B cell (primary cell): ENCODE data around the gene LRRC49. TPM values are rescaled to one million over a fixed set of nuclear protein-coding genes. Genes with fewer than 3 reads are reported as not detected.
"Not testable (repeated sequence)": the region's sequence is repeated elsewhere in the genome, so short reads cannot be mapped to it uniquely, and the experiment has no call there.

ENCODE experiments used
- ATAC-seq: fragments of 200-7000 bp; cut with Tn5 transposase; one replicate; pipeline ENCODE4 v1.10.0; 2021; ENCODE audit warnings: low read depth, mild to moderate bottlenecking, moderate number of reproducible peaks, moderate library complexity
- CTCF ChIA-PET: fragments of 350-600 bp; sonication (Branson Sonifier 250); formaldehyde crosslinking; loops from one replicate; lab custom pipeline; 2021; ENCODE audit warnings: antibody characterized with exemption, inconsistent platforms; lab: Charles Lee
- POLR2A ChIA-PET: fragments of 350-600 bp; sonication (Branson Sonifier 250); formaldehyde crosslinking; loops from one replicate; lab custom pipeline; 2021; ENCODE audit warnings: antibody characterized with exemption; lab: Charles Lee
- DNase-seq: peaks from one replicate; pipeline ENCODE4 v3.0.0; 2013
- H2AFZ ChIP-seq: 2 replicates; pipeline ENCODE4 v1.6.1; 2012; ENCODE audit warnings: mild to moderate bottlenecking, low read depth, low read length; ENCODE audit not compliant: insufficient read depth, poor library complexity, severe bottlenecking
- H3K27ac ChIP-seq, 2 donors: 1 replicate in 1 of 2; 2 replicates in 1 of 2; pipeline ENCODE4 v1.5.1; 2012 to 2013; ENCODE audit warnings: low read length in 2 of 2, mild to moderate bottlenecking in 2 of 2, moderate library complexity in 1 of 2
- H3K27me3 ChIP-seq, 4 experiments: fragments of 200-600 bp in 1 of 4; sonication (generic) in 1 of 4; replicated peaks in 1 of 4; 1 replicate in 2 of 4; 2 replicates in 2 of 4; pipeline versions ENCODE4 v1.6.1 to v1.7.0; 2013 to 2016; ENCODE audit warnings: low read length in 3 of 4, mild to moderate bottlenecking in 2 of 4, mixed read lengths in 1 of 4, moderate library complexity in 1 of 4; ENCODE audit not compliant: insufficient read depth in 4 of 4, control insufficient read depth in 3 of 4; ENCODE audit errors: control extremely low read depth in 1 of 4
- H3K36me3 ChIP-seq, 2 experiments: replicated peaks in 1 of 2; 1 replicate in 1 of 2; 2 replicates in 1 of 2; pipeline versions ENCODE4 v1.6.1 to v1.7.1; 2013; ENCODE audit warnings: low read length in 1 of 2; ENCODE audit not compliant: insufficient read depth in 2 of 2, control insufficient read depth in 1 of 2; ENCODE audit errors: control extremely low read depth in 1 of 2, extremely low read depth in 1 of 2
- H3K4me1 ChIP-seq, 2 donors: fragments of 200-600 bp in 1 of 2; sonication (generic) in 1 of 2; 1 replicate in 1 of 2; 2 replicates in 1 of 2; pipeline versions ENCODE4 v1.5.1 to v1.6.1; 2013 to 2017; ENCODE audit warnings: low read length in 2 of 2; ENCODE audit not compliant: control insufficient read depth in 2 of 2, insufficient read depth in 2 of 2
- H3K4me2 ChIP-seq: replicated peaks from 2 replicates; pipeline ENCODE3; 2012; ENCODE audit warnings: mild to moderate bottlenecking, low read depth, low read length; ENCODE audit not compliant: poor library complexity, severe bottlenecking
- H3K4me3 ChIP-seq, 5 experiments: fragments of 200-600 bp in 1 of 5; sonication (generic) in 1 of 5; 1 replicate in 3 of 5; 2 replicates in 2 of 5; pipeline versions ENCODE4 v1.5.1 to v1.7.0; 2011 to 2016; ENCODE audit warnings: low read length in 4 of 5, mild to moderate bottlenecking in 4 of 5, low read depth in 2 of 5, control low read depth in 1 of 5, moderate library complexity in 1 of 5; ENCODE audit not compliant: insufficient read depth in 1 of 5; ENCODE audit errors: control extremely low read depth in 1 of 5, extremely low read depth in 1 of 5
- H3K79me2 ChIP-seq: fragments of 200-600 bp; sonication (generic); one replicate; pipeline ENCODE4 v1.6.0; 2016; ENCODE audit warnings: low read length; ENCODE audit not compliant: control insufficient read depth, insufficient read depth
- H3K9ac ChIP-seq: fragments of 200-600 bp; sonication (generic); 2 replicates; pipeline ENCODE4 v1.6.1; 2017; ENCODE audit warnings: mild to moderate bottlenecking, low read length, moderate library complexity
- H3K9me3 ChIP-seq, 3 donors: one replicate each; pipeline versions ENCODE4 v1.6.1 to v1.7.1; 2013; ENCODE audit warnings: low read length in 2 of 3; ENCODE audit not compliant: control insufficient read depth in 2 of 3, insufficient read depth in 1 of 3; ENCODE audit errors: control extremely low read depth in 1 of 3
- H4K20me1 ChIP-seq: 2 replicates; pipeline ENCODE4 v1.6.0; 2012; ENCODE audit warnings: mild to moderate bottlenecking, low read length; ENCODE audit not compliant: insufficient read depth, control insufficient read depth, poor library complexity, severe bottlenecking
- H3K27ac Mint-ChIP-seq: one replicate; pipeline ENCODE4 v1.8.0; 2021; ENCODE audit warnings: mixed read lengths
- H3K27me3 Mint-ChIP-seq: one replicate; pipeline ENCODE4 v1.8.0; 2021; ENCODE audit warnings: mixed read lengths
- H3K4me1 Mint-ChIP-seq: one replicate; pipeline ENCODE4 v1.8.0; 2021; ENCODE audit warnings: mixed read lengths
- H3K4me3 Mint-ChIP-seq: one replicate; pipeline ENCODE4 v1.8.0; 2021; ENCODE audit warnings: mixed read lengths
- H3K9me3 Mint-ChIP-seq: one replicate; pipeline ENCODE4 v1.8.0; 2022; ENCODE audit warnings: mixed read lengths; ENCODE audit not compliant: insufficient read depth
- CTCF ChIP-seq: fragments of 200-600 bp; IDR thresholded peaks from one replicate; pipeline ENCODE4 v1.8.0; 2022; ENCODE audit warnings: antibody characterized with exemption, mild to moderate bottlenecking
- EZH2 ChIP-seq: IDR thresholded peaks from 2 replicates; pipeline ENCODE4 v1.6.1; 2012; ENCODE audit warnings: borderline replicate concordance, low read depth, mild to moderate bottlenecking, moderate library complexity, low read length; ENCODE audit not compliant: insufficient read depth, poor library complexity, severe bottlenecking
- WGBS: methylation state at CpG from one replicate; pipeline ENCODE4 v1.1.5; 2013; ENCODE audit warnings: missing lambda C conversion rate; ENCODE audit not compliant: insufficient coverage; 5-methylcytosine and 5-hydroxymethylcytosine counted together
- intact Hi-C: fragments of 100-400 bp; cut with micrococcal nuclease; formaldehyde crosslinking; loops from one replicate; pipeline ENCODE4 v1.10.0; 2022
- polyA plus RNA-seq: library from polyadenylated mRNA; depleted of rRNA; stranded (reverse); fragments of >200 nt; gene quantifications from 2 replicates; pipeline ENCODE4 v1.2.3, GENCODE V29; 2012
- total RNA-seq, 2 donors: library from RNA; stranded (reverse); fragments of 120-200 nt in 1 of 2; gene quantifications; 1 replicate in 1 of 2; 2 replicates in 1 of 2; pipeline versions ENCODE4 v1.2.3 to v1.2.4, GENCODE V29; 2013 to 2022

The LRRC49 gene
- total and polyA plus RNA-seq, 2 donors (not counting 1 experiment from before 2014, with no cell fraction given) = 0.22 to 1.4 TPM

DNA sequence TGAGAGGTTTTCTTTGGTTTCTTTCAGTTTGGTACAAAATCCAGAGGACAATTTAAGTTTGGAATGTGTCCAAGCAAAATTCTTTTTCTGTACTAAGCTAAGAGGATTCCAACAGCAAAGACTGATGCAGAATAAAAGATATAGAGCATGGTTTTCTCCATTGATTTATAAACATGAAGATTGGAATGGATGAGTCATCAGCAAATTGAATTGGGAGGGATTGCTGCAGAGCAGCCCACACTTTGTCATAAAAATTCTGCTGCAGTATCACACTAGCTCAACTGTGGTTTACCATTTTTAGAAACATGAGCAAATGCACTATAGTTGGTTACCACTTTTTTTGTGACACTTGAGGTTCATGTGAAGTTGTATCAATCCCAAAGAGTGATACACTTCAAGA is 22.6 kb upstream of the LRRC49 start:
- CTCF ChIA-PET = interaction anchor here (1.1 kb wide), 1 partner anchor 147 kb away, joined by 3 read pairs; no protein-coding TSS in a partner anchor
- DNase-seq (no peak), ATAC-seq (no peak)
- no peak for TF ChIP-seq EZH2
- no peak for TF ChIP-seq CTCF
- no peaks in the 10 kb centered on the region for H3K4me1 ChIP-seq
- H3K4me1 Mint-ChIP-seq = no peaks in the 10 kb centered on the region
- no peak overlapping the region for H3K27ac Mint-ChIP-seq
- no peak overlapping the region for H3K4me3 Mint-ChIP-seq
- POLR2A ChIA-PET = no interaction called here
- H3K27ac ChIP-seq = no peak overlapping the region
- peaks cover 0 to 3% (median 1%) of the 10 kb centered on the region in 4 experiments for H3K27me3 ChIP-seq
- no peaks in the 10 kb centered on the region for H3K9me3 Mint-ChIP-seq
- no peak overlapping the region for H3K4me3 ChIP-seq
- H4K20me1 ChIP-seq = no peaks in the 10 kb centered on the region
- peaks cover 12% of the 10 kb centered on the region for H3K27me3 Mint-ChIP-seq
- H3K36me3 ChIP-seq = no peaks in the 10 kb centered on the region
- peaks cover 0 to 3% (median 2%) of the 10 kb centered on the region in 3 donors for H3K9me3 ChIP-seq
- H2AFZ ChIP-seq = no peak overlapping the region
- no peak overlapping the region for H3K4me2 ChIP-seq
- no peak overlapping the region for H3K9ac ChIP-seq
- H3K79me2 ChIP-seq = no peaks in the 10 kb centered on the region
- intact Hi-C loops = no loop called here

GRCh38 chr15:70871490-70871889 is 21.1 kb upstream of the LRRC49 start:
- H3K79me2 ChIP-seq, H3K4me1 Mint-ChIP-seq, H3K4me3 Mint-ChIP-seq, H2AFZ ChIP-seq, intact Hi-C loops, H3K4me1 ChIP-seq, H3K9me3 ChIP-seq, POLR2A ChIA-PET, H3K27ac Mint-ChIP-seq, H3K4me2 ChIP-seq, H4K20me1 ChIP-seq, H3K27ac ChIP-seq, H3K9ac ChIP-seq, H3K4me3 ChIP-seq, H3K27me3 ChIP-seq, DNase-seq, H3K36me3 ChIP-seq, CTCF ChIA-PET, H3K9me3 Mint-ChIP-seq, ATAC-seq: not testable (repeated sequence)
- peaks cover 14% of the 10 kb centered on the region for H3K27me3 Mint-ChIP-seq
- WGBS = 94% methylated on average over 13 of the region's 34 CpGs
